Activated naive CD8-positive, alpha-beta T cell treated with anti-CD3 and anti-CD28 coated beads, Interleukin-2, amount 50 U/mL, for 24 hours (primary cell): ENCODE data around the gene SIK3.
"Not testable (repeated sequence)": the region's sequence is repeated elsewhere in the genome, so short reads cannot be mapped to it uniquely, and the experiment has no call there.

Source experiments
- ATAC-seq: fragments of 150-1000 bp; cut with Tn5 transposase; one replicate; pipeline ENCODE4 v1.10.0; 2021
- DNase-seq: peaks from one replicate; pipeline ENCODE4 v3.0.0; 2021
- H3K27ac Mint-ChIP-seq: one replicate; pipeline ENCODE4 v1.8.0; 2021; ENCODE audit warnings: mild to moderate bottlenecking, mixed read lengths
- H3K27me3 Mint-ChIP-seq: one replicate; pipeline ENCODE4 v1.8.0; 2021; ENCODE audit warnings: mixed read lengths
- H3K36me3 Mint-ChIP-seq: one replicate; pipeline ENCODE4 v1.8.0; 2021; ENCODE audit warnings: low read depth, mixed read lengths
- H3K4me1 Mint-ChIP-seq: one replicate; pipeline ENCODE4 v1.8.0; 2021; ENCODE audit warnings: mixed read lengths
- H3K4me3 Mint-ChIP-seq: one replicate; pipeline ENCODE4 v1.8.0; 2021; ENCODE audit warnings: mild to moderate bottlenecking, moderate library complexity, mixed read lengths
- H3K9me3 Mint-ChIP-seq: one replicate; pipeline ENCODE4 v1.8.0; 2021; ENCODE audit warnings: mixed read lengths

The SIK3 gene

DNA sequence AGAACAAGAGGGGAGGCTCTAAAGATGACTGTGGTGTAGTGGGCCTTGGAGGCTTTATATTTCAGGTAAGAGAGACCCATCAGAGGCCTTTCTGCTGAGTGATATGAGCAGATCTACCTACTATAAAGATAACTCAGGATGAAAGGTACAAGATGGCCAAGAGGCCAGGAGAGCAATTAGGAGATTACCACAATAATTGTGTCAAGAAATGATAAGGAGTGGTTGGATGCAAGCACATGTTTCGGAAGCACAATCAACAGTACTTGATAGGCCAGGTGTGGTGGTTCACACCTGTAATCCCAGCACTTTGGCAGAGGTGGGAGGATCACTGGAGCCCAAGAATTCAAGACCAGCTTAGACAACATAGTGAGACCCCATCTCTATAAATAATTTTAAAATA is 43.8 kb downstream of the SIK3 start:
- DNase-seq, result no peak

DNA sequence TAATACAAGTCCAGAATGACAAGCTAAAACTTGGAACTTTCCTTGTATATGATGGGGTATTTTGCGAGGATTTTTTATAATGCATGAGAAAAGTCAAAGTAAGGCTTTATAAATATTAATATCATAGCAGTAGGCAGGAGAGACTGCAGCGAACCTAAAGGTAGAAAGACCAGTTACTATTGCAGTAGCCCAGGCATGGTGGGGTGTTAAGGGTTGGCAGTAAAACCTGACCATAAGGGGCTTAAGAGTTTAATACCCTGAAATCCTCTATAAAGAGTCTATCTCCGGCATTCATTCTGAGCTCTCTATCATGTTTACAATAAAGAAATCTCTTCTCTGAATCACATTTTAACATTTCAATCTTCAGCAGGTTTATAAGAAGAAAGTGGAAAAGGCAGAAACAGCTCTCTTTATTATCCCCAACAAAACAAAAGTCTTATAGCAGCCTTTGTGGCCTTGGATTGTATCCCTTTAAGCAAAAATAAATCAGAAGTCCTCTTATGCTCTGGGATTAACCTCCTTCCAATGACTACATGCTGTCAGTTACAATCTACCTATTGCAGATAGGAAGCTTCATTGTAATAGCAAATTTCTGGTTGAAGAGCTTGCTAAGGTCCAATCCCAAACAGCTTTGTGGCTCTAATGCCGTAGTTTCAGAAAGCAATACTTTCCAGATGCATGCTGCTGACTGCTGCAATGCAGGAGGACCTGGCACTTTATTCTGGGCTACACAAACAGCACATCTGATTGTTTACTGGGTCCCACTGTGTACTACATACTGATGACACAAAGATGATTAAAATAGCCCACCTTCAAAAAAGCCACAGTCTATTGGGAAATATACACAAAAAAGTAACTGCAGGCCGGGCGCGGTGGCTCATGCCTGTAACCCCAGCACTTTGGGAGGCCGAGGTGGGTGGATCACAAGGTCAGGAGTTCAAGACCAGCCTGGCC is 45.8 kb downstream of the SIK3 start:
- no peak for DNase-seq

More for the DNA sequence above, 43.8 kb downstream of the SIK3 start:
- no peak for ATAC-seq
- no peak overlapping the region for H3K4me3 Mint-ChIP-seq
- H3K27ac Mint-ChIP-seq, result no peak overlapping the region
- H3K36me3 Mint-ChIP-seq, result peaks cover 7% of the 10 kb centered on the region
- no peaks in the 10 kb centered on the region for H3K27me3 Mint-ChIP-seq
- H3K4me1 Mint-ChIP-seq, result peaks cover 19% of the 10 kb centered on the region
- no peaks in the 10 kb centered on the region for H3K9me3 Mint-ChIP-seq

DNA sequence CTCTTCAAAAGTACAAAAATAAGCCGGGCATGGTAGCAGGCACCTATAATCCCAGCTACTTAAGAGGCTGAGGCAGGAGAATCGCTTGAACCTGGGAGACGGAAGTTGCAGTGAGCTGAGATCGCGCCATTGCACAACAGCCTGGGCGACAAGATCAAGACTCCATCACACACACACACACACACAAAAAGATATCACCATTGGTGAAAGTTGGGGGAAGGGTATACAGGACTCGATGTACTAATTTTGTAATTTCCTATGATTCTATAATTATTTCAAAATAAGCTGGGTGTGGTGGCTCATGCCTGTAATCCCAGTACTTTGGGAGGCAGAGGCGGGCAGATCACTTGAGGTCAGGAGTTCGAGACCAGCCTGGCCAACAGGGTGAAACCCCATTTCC is 48.1 kb downstream of the SIK3 start:
- H3K4me1 Mint-ChIP-seq, result peaks cover 12% of the 10 kb centered on the region
- not testable (repeated sequence) for DNase-seq, H3K36me3 Mint-ChIP-seq, ATAC-seq, H3K27me3 Mint-ChIP-seq, H3K4me3 Mint-ChIP-seq, H3K27ac Mint-ChIP-seq, H3K9me3 Mint-ChIP-seq

More for the DNA sequence above, 45.8 kb downstream of the SIK3 start:
- peaks cover 3% of the 10 kb centered on the region for H3K4me1 Mint-ChIP-seq
- no peak overlapping the region for H3K4me3 Mint-ChIP-seq
- H3K27ac Mint-ChIP-seq, result no peak overlapping the region
- no peaks in the 10 kb centered on the region for H3K9me3 Mint-ChIP-seq
- no peaks in the 10 kb centered on the region for H3K27me3 Mint-ChIP-seq
- peaks cover 7% of the 10 kb centered on the region for H3K36me3 Mint-ChIP-seq
- no peak for ATAC-seq

DNA sequence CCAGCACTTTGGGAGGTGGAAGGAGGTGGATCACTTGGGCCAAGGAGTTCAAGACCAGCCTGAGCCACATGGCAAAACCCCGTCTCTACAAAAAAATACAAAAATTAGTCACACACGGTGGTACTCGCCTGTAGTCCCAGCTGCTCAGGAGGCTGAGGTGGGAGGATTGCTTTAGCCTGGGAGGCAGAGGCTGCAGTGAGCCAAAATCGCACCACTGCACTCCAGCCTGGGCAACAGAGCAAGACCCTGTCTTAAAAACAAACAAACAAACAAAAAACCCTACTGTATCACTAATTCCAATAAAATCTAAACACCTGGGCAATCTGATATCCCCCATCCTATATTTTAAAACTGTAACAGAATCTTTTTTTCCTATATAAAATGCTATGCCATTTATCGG is 51.6 kb downstream of the SIK3 start:
- H3K27me3 Mint-ChIP-seq, DNase-seq, H3K27ac Mint-ChIP-seq, H3K4me3 Mint-ChIP-seq, H3K9me3 Mint-ChIP-seq, H3K36me3 Mint-ChIP-seq, ATAC-seq: not testable (repeated sequence)
- H3K4me1 Mint-ChIP-seq, result peaks cover 42% of the 10 kb centered on the region

DNA sequence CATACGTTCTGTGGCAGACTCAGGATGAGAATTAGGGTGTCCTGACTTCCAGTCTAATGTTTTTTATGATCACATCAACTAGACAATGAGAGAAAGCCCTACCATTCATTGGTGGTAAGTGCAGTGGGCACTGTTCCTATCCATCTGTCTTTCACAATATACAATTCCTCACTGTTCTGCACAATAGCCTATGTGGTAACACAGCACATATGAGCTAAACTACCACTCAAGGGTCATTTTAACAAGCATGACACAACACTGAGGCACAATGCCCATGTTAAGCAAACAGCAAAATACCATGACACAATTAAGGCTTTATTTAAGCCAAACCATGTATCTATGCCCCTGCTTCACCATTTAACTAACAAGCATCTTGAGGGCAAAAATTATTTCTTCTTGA is 52.3 kb downstream of the SIK3 start:
- no peak for DNase-seq
- Mint-ChIP-seq H3K9me3 (no peaks in the 10 kb centered on the region), H3K27me3 (no peaks in the 10 kb centered on the region), H3K27ac (no peak overlapping the region), H3K4me3 (no peak overlapping the region), H3K36me3 (no peaks in the 10 kb centered on the region), H3K4me1 (peaks cover 47% of the 10 kb centered on the region)
- no peak for ATAC-seq

GRCh38 chr11:117045196-117045595 is 53.0 kb downstream of the SIK3 start:
- Mint-ChIP-seq H3K36me3 (no peaks in the 10 kb centered on the region), H3K27ac (no peak overlapping the region), H3K4me3 (no peak overlapping the region), H3K27me3 (no peaks in the 10 kb centered on the region), H3K9me3 (no peaks in the 10 kb centered on the region), H3K4me1 (peaks cover 53% of the 10 kb centered on the region)
- ATAC-seq (no peak), DNase-seq (no peak)

DNA sequence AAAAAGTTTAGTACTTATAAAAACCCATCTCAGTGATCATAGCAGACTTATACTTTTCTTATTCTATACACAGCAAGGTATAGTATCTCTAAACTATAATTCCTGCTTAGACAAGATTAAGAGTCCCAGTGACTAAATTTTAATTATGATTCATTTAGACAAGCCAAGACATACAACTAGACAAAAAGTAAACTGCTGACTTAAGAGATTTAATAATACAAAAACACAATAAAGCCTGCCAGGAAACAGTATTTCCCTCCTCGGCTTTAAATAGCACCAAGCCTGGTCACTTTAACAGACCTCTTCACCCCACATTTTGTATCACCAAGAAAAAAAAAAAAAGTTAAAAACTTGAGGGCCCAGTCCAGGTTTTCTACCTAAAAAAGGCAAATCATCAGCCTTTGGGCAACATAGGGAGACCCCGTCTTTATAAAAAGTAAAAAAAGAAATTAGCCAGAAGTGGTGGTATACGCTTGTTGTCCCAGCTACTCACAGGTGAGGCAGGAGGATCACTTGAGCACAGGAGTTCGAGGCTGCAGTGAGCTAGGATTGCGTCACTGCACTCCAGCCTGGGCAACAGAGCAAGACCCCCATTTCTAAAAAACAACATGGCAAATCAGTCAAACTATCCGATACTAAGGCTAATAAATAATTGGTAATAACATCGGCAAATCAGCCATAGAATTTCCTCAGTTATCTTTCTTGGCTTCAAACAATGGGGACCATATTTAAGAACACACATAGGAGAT is 53.8 kb downstream of the SIK3 start:
- no peak overlapping the region for H3K27ac Mint-ChIP-seq
- DNase-seq (no peak), ATAC-seq (no peak)
- H3K27me3 Mint-ChIP-seq, result no peaks in the 10 kb centered on the region
- H3K36me3 Mint-ChIP-seq, result no peaks in the 10 kb centered on the region
- H3K4me1 Mint-ChIP-seq, result peaks cover 60% of the 10 kb centered on the region
- no peaks in the 10 kb centered on the region for H3K9me3 Mint-ChIP-seq
- no peak overlapping the region for H3K4me3 Mint-ChIP-seq

DNA sequence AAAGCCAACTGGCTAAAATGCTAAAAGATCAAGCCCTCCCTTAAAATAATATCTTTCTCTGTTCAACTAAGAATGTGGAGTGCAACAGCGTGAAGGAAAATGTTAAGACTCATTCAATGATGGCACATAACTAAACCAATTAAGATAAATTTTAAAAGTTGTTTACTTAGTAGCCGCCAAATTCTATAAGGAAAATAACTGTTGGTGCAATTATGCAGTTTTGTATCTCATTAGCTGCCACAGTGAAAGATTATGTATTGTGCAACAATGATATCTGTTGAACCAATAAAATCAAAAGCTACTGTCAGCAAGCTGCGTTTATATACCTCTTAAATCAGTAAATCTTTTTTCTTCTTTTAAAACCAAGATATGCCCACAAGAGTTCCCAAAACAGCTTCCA is 55.5 kb downstream of the SIK3 start:
- DNase-seq (no peak), ATAC-seq (no peak)
- H3K36me3 Mint-ChIP-seq, result no peaks in the 10 kb centered on the region
- peaks cover 76% of the 10 kb centered on the region for H3K4me1 Mint-ChIP-seq
- H3K4me3 Mint-ChIP-seq, result no peak overlapping the region
- H3K27me3 Mint-ChIP-seq, result no peaks in the 10 kb centered on the region
- no peak overlapping the region for H3K27ac Mint-ChIP-seq
- no peaks in the 10 kb centered on the region for H3K9me3 Mint-ChIP-seq

DNA sequence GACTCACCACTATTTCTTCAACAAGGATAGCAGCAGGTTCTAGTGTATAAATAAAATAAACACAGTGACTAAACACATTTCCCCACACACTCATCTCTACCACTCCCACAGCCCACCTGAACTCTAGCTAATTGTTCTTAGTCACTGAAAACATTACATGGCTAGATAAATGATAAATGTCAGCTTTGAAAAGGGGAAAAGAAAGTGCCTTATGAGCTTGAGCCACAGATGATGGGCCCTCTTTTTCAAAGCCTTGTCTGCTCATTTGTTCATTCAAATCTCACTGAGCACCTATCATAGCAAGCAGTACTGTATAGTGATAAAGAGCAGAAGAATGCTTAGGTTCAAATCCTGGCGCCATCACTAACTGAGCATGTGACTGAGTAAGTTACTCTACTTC is 58.3 kb downstream of the SIK3 start:
- ATAC-seq (peak; percentile 88), DNase-seq (no peak)
- Mint-ChIP-seq H3K9me3 (no peaks in the 10 kb centered on the region), H3K4me3 (no peak overlapping the region), H3K36me3 (no peaks in the 10 kb centered on the region), H3K27ac (peak overlapping the region; percentile 4), H3K27me3 (no peaks in the 10 kb centered on the region), H3K4me1 (peaks cover 79% of the 10 kb centered on the region)

- Mint-ChIP-seq H3K4me1 (peaks cover 75% of the 10 kb centered on the region), H3K36me3 (no peaks in the 10 kb centered on the region), H3K27me3 (no peaks in the 10 kb centered on the region), H3K27ac (no peak overlapping the region), H3K9me3 (no peaks in the 10 kb centered on the region), H3K4me3 (no peak overlapping the region)
- DNase-seq (no peak), ATAC-seq (no peak)
These were observed 59.0 kb downstream of the SIK3 start for GRCh38 chr11:117039270-117039669.

DNA sequence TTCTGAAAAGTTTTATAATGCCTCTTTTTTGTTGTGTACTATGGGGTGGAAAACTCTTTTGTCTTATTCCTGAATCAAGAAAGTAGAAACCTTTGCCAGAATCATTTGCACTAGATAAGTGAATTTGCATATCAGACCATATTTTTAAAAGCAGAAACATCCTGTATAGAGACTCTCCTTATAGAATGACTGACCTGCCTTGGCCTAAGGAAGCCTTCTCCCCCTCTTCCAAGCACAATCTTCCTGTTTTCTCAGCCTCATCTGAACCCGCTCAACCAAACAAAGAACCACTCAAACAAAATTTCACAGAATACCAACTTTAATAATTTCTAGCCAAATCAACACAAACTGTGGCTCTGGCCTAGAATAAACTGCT is 60.3 kb downstream of the SIK3 start:
- DNase-seq (no peak), ATAC-seq (no peak)
- no peaks in the 10 kb centered on the region for H3K36me3 Mint-ChIP-seq
- H3K4me3 Mint-ChIP-seq, result no peak overlapping the region
- H3K4me1 Mint-ChIP-seq, result peaks cover 68% of the 10 kb centered on the region
- no peaks in the 10 kb centered on the region for H3K27me3 Mint-ChIP-seq
- H3K27ac Mint-ChIP-seq, result peak overlapping the region; percentile 70
- H3K9me3 Mint-ChIP-seq, result no peaks in the 10 kb centered on the region

DNA sequence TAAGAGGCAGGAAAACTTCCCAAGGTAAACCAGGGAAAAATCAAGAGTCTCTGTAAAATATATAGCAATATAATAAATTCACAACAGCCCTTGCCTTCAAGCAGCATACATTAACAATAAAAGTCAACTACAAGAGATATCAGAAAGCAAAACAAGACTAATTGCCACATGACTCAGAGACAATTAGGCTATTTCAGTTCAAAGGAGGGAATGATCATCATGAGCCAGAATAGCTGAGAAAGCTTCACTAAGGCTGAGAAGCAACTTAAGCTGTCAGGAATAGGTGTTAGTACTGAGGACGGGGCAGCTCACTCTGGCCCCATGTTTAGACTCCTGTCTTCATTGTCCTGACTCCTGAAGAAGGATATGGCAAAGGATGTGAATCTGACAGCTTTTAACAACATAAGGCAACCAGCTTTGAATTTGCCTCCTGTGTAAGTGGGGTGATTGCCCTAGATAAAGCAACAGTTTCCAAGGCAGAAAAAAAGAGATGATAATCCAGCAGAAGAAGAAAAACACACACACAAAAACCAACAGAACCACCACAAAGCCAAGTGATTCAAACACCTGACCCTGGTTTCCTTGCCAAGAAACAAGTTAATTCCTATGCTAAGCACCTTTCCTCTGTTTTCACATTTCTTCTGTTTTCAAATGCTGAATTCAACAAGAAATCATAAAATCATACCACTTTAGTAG is 60.8 kb downstream of the SIK3 start:
- DNase-seq (no peak), ATAC-seq (peak; percentile 4)
- Mint-ChIP-seq H3K27ac (peak overlapping the region; percentile 70), H3K4me3 (no peak overlapping the region), H3K9me3 (no peaks in the 10 kb centered on the region), H3K4me1 (peaks cover 63% of the 10 kb centered on the region), H3K36me3 (no peaks in the 10 kb centered on the region), H3K27me3 (no peaks in the 10 kb centered on the region)

DNA sequence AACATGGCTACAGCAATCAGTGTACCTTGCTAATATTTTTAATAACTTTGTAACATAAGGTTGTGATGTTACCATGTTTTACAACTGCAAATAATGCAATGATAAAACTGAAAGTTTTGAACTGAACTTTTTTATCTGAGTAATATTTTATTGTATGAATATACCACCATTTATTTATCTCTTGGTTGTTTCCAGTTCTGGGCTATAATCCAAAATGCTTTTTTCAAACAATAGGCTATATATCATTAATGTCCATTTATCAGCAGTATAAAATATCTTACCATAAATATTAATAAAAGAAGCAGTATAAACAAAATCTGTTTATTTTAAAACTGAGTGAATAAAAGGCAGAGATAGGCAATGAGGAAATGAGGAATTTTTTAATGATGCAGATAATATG is 63.3 kb downstream of the SIK3 start:
- H3K4me3 Mint-ChIP-seq, result no peak overlapping the region
- DNase-seq (no peak), ATAC-seq (no peak)
- no peaks in the 10 kb centered on the region for H3K9me3 Mint-ChIP-seq
- peaks cover 53% of the 10 kb centered on the region for H3K4me1 Mint-ChIP-seq
- no peak overlapping the region for H3K27ac Mint-ChIP-seq
- no peaks in the 10 kb centered on the region for H3K27me3 Mint-ChIP-seq
- H3K36me3 Mint-ChIP-seq, result no peaks in the 10 kb centered on the region

DNA sequence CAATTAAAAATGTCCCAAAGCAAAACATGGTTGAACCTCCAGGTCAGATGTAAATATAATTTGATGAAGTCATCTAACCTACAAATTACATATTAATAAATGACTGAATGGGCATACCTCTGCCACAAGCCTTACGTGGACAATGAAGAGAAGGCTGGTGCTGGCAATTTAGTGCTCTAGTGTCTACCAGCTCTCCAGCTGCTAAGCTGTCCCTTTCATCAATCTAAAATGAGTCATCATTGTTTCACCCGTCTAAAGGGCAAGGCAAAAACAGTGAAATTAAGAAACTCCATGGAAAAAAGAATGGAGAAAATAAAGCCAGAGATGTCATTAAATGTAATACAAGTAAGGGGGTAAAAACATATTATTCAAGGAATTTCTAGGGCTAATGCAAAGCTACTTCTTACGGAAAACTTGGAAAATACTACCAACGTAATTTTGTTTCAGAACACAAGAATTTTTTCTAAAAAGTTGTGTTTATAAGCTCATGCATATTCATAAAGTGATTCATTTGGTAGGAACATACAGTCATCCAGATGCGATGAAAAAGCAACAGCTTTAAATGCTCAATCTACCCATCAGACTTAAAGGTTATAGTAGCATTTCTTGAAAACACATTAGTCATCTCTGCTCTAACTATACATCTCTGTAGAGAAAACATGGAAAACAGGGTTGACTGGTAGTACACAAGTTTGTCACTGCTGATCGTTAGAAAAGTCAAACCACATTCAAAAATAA is 71.5 kb downstream of the SIK3 start:
- no peaks in the 10 kb centered on the region for H3K27me3 Mint-ChIP-seq
- ATAC-seq (peak; percentile 91), DNase-seq (no peak)
- peak overlapping the region; percentile 42 for H3K4me3 Mint-ChIP-seq
- H3K36me3 Mint-ChIP-seq, result peaks cover 3% of the 10 kb centered on the region
- peaks cover 79% of the 10 kb centered on the region for H3K4me1 Mint-ChIP-seq
- H3K27ac Mint-ChIP-seq, result peak overlapping the region; percentile 88
- H3K9me3 Mint-ChIP-seq, result no peaks in the 10 kb centered on the region
